SK-N-MC (cell line): ENCODE measurements around the gene PIWIL1.

ENCODE experiments used
- FOXP2 ChIP-seq: optimal IDR thresholded peaks from 2 replicates; pipeline ENCODE3; 2011; ENCODE audit warnings: mild to moderate bottlenecking, moderate library complexity; ENCODE audit not compliant: insufficient read depth; ENCODE audit errors: extremely low read length, control extremely low read depth
- POLR2AphosphoS5 ChIP-seq: IDR thresholded peaks from 2 replicates; pipeline ENCODE4 v1.6.1; 2012; ENCODE audit warnings: mild to moderate bottlenecking, low read depth, low read length, borderline replicate concordance

- TF ChIP-seq POLR2AphosphoS5: no peak
- no peak for TF ChIP-seq FOXP2
Observed at GRCh38 chr12:130344529-130344928, 6.8 kb downstream of the PIWIL1 start.
